HL-60 (cell line): ENCODE measurements around the gene SMAD2.

ENCODE experiments used
- DNase-seq, 2 experiments: peaks; one replicate each; pipeline ENCODE4 v3.0.0-alpha.2; 2010 to 2020; ENCODE audit warnings: low read depth in 1 of 2, low spot score in 1 of 2
- H3K27ac ChIP-seq: fragments of 250-450 bp; sonication (Bioruptor Pico); replicated peaks from 2 replicates; pipeline ENCODE4 v1.5.1; 2020; ENCODE audit warnings: mild to moderate bottlenecking, moderate library complexity
- H3K27me3 ChIP-seq: fragments of 250-450 bp; sonication (Bioruptor Pico); 2 replicates; pipeline ENCODE4 v1.5.1; 2021; ENCODE audit warnings: mild to moderate bottlenecking, moderate library complexity; ENCODE audit not compliant: insufficient read depth, poor library complexity, severe bottlenecking
- H3K4me3 ChIP-seq: replicated peaks from 2 replicates; pipeline ENCODE4 v1.5.1; 2011; ENCODE audit warnings: mild to moderate bottlenecking, control low read depth, low read length; ENCODE audit not compliant: insufficient read depth
- CTCF ChIP-seq: IDR thresholded peaks from one replicate; pipeline ENCODE4 v1.5.1; 2011; ENCODE audit warnings: low read length, control low read depth, inconsistent platforms; ENCODE audit not compliant: insufficient read depth
- GABPA ChIP-seq: IDR thresholded peaks from 2 replicates; pipeline ENCODE4 v1.6.1; 2012; ENCODE audit warnings: low read depth
- POLR2AphosphoS5 ChIP-seq: IDR thresholded peaks from 2 replicates; pipeline ENCODE4 v1.6.1; 2012; ENCODE audit warnings: low read depth
- REST ChIP-seq: IDR thresholded peaks from 2 replicates; pipeline ENCODE4 v1.6.1; 2012; ENCODE audit warnings: low read depth; ENCODE audit not compliant: insufficient replicate concordance
- SPI1 ChIP-seq: IDR thresholded peaks from 2 replicates; pipeline ENCODE4 v1.6.1; 2012; ENCODE audit warnings: low read depth, mild to moderate bottlenecking, borderline replicate concordance

The SMAD2 gene

DNA sequence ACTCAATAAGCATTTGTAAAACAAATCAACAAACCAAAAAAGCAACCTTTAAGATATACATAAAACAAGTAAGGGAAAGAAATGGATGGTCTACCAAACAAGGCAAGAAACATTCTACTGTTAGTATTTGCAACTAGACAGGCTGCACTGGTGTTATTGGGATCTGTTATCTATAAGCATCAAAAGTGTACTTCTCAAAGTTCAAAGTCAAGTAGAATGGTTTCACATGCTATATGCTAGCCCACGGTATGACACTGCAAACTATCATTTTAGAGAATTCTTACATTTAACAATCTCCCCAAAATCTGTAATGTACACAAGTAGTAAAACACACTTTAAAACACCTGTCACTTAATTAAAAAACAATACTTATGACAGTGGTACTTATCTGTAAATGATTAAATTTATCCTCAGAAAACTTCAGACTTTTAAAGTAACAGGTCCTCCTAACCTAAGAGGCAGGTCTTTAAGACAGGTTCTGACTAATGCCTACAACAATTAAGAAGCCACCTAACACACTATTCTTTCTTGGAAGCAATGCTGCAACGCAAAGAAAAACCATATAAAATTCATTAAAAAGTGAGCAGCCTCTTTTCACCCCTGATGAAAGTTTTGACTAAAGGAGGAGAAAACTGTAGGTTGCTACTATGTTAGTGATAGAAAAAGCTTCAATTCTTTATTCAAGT is 34.8 kb downstream of the SMAD2 start:
- DNase-seq: no peak
- TF ChIP-seq REST (no peak), POLR2AphosphoS5 (no peak)

DNA sequence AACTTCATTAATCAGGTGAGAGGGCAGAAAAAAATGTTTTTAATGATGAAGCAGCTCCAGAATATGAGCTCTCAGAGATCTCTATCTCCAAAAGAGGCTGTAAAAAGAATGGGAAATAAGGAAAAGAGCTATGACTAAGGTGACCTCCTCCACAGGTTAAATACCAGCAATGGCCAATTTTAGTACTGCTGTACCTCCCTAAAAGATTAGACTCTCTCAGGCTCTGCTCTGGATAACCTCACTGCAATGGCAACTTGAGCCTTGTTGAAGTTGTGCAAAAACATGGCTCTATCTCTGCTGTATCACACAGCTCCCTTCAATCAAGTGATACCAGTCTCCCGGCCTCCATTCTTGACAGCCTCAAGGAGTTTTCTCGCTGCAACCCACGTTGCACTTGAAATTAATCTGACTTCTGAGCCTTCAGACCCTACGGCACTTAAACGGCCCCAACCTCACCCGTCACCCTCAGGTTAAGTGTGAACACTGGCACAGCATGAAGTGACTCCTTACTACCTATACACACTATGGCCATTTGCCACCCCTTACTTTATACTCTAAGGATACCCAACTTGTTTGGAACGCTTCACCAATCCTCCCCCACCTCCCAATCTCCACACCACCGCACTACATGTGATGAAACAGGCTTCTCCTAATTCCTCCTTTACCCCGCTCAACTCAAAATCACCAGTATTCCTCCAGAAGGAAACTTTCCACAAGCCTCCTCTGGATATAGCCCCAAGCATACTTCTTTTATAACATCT is 36.3 kb downstream of the SMAD2 start:
- DNase-seq: no peak
- TF ChIP-seq POLR2AphosphoS5 (no peak), SPI1 (no peak), CTCF (no peak), REST (no peak), GABPA (no peak)
- no peak overlapping the region for H3K4me3 ChIP-seq
- H3K27me3 ChIP-seq: no peaks in the 10 kb centered on the region
- H3K27ac ChIP-seq: no peak overlapping the region

More for the DNA sequence above, 34.8 kb downstream of the SMAD2 start:
- no peak overlapping the region for H3K4me3 ChIP-seq
- no peaks in the 10 kb centered on the region for H3K27me3 ChIP-seq
- no peak overlapping the region for H3K27ac ChIP-seq

GRCh38 chr18:47893047-47893446 is 37.4 kb downstream of the SMAD2 start:
- Histone ChIP-seq H3K27me3 (no peaks in the 10 kb centered on the region), H3K4me3 (no peak overlapping the region), H3K27ac (no peak overlapping the region)
- no peak for DNase-seq
- TF ChIP-seq GABPA (no peak), REST (no peak), POLR2AphosphoS5 (no peak), CTCF (no peak), SPI1 (no peak)
